HEK293 (cell line): Measurements from ENCODE around the gene CLDN19.
"Not testable (repeated sequence)": the region's sequence is repeated elsewhere in the genome, so short reads cannot be mapped to it uniquely, and the experiment has no call there.

Experiments used
- CTCF ChIA-PET: fragments of 350-600 bp; formaldehyde crosslinking; extraction: SDS; loops from one replicate; lab custom pipeline; 2021; ENCODE audit warnings: antibody characterized with exemption; lab: Yijun Ruan, JAX
- POLR2A ChIA-PET: fragments of 300-600 bp; formaldehyde crosslinking; extraction: SDS; loops from one replicate; lab custom pipeline; 2020; ENCODE audit warnings: antibody characterized with exemption, inconsistent platforms; lab: Yijun Ruan, JAX
- H3K27ac ChIP-seq: fragments of 200-500 bp; sonication (Bioruptor generic); 2 replicates; pipeline ENCODE4 v1.5.1; 2014; ENCODE audit warnings: low read depth, low read length, control low read depth, inconsistent platforms; ENCODE audit errors: extremely low read depth
- H3K36me3 ChIP-seq, 2 experiments: fragments of 200-500 bp in 1 of 2; sonication (Bioruptor generic) in 1 of 2; 1 replicate in 1 of 2; 2 replicates in 1 of 2; pipeline ENCODE4 v1.5.1; 2014 to 2017; ENCODE audit warnings: inconsistent platforms in 2 of 2, low read length in 2 of 2; ENCODE audit not compliant: control insufficient read depth in 2 of 2, insufficient read depth in 1 of 2
- H3K4me1 ChIP-seq: fragments of 200-500 bp; sonication (Bioruptor generic); 2 replicates; pipeline ENCODE4 v1.5.1; 2014; ENCODE audit warnings: mild to moderate bottlenecking, low read length, inconsistent platforms; ENCODE audit not compliant: control insufficient read depth, insufficient read depth
- H3K4me3 ChIP-seq: 2 replicates; pipeline ENCODE4 v1.5.1; 2011; ENCODE audit warnings: low read depth, mild to moderate bottlenecking, control low read depth, low read length, moderate library complexity
- H3K9me3 ChIP-seq: fragments of 200-500 bp; sonication (Bioruptor generic); 2 replicates; pipeline ENCODE4 v1.5.1; 2014; ENCODE audit warnings: low read depth, low read length, inconsistent platforms; ENCODE audit not compliant: control insufficient read depth, insufficient read depth
- BCL6B ChIP-seq: fragments of 450-650 bp; formaldehyde crosslinking; IDR thresholded peaks from 2 replicates; pipeline ENCODE4 v1.5.1; 2017; ENCODE audit warnings: missing biosample characterization, missing genetic modification characterization
- GFI1B ChIP-seq: fragments of 450-650 bp; formaldehyde crosslinking; IDR thresholded peaks from 2 replicates; pipeline ENCODE4 v1.5.1; 2016; ENCODE audit warnings: missing biosample characterization, missing genetic modification characterization
- MYNN ChIP-seq: fragments of 450-650 bp; formaldehyde crosslinking; IDR thresholded peaks from 2 replicates; pipeline ENCODE4 v1.5.1; 2016; ENCODE audit warnings: missing biosample characterization, missing genetic modification characterization, borderline replicate concordance
- PRDM10 ChIP-seq: fragments of 450-650 bp; formaldehyde crosslinking; IDR thresholded peaks from 2 replicates; pipeline ENCODE4 v1.5.1; 2016; ENCODE audit warnings: missing biosample characterization, missing genetic modification characterization
- PRDM4 ChIP-seq: fragments of 450-650 bp; formaldehyde crosslinking; IDR thresholded peaks from 2 replicates; pipeline ENCODE4 v1.5.1; 2017; ENCODE audit warnings: missing biosample characterization, missing genetic modification characterization
- SALL2 ChIP-seq: fragments of 450-650 bp; formaldehyde crosslinking; IDR thresholded peaks from 2 replicates; pipeline ENCODE4 v1.5.0; 2017; ENCODE audit warnings: missing biosample characterization, mild to moderate bottlenecking, missing genetic modification characterization, borderline replicate concordance
- SETDB1 ChIP-seq: IDR thresholded peaks from one replicate; pipeline ENCODE4 v1.6.1; 2017; ENCODE audit warnings: mild to moderate bottlenecking, low read length, moderate library complexity, mixed read lengths; ENCODE audit not compliant: insufficient read length
- ZBTB8A ChIP-seq: fragments of 450-650 bp; formaldehyde crosslinking; IDR thresholded peaks from 2 replicates; pipeline ENCODE4 v1.5.1; 2016; ENCODE audit warnings: missing biosample characterization, missing genetic modification characterization
- ZNF146 ChIP-seq: fragments of 450-650 bp; formaldehyde crosslinking; IDR thresholded peaks from 2 replicates; pipeline ENCODE4 v1.5.1; 2016; ENCODE audit warnings: missing biosample characterization, missing genetic modification characterization
- ZNF302 ChIP-seq: fragments of 450-650 bp; formaldehyde crosslinking; IDR thresholded peaks from 2 replicates; pipeline ENCODE4 v1.5.1; 2016; ENCODE audit warnings: missing biosample characterization, missing genetic modification characterization, low read depth
- ZNF311 ChIP-seq: fragments of 450-650 bp; formaldehyde crosslinking; IDR thresholded peaks from 2 replicates; pipeline ENCODE4 v1.5.1; 2017; ENCODE audit warnings: missing biosample characterization, missing genetic modification characterization, borderline replicate concordance
- ZNF529 ChIP-seq: fragments of 450-650 bp; formaldehyde crosslinking; IDR thresholded peaks from 2 replicates; pipeline ENCODE4 v1.5.1; 2017; ENCODE audit warnings: missing genetic modification characterization, missing biosample characterization; ENCODE audit not compliant: insufficient replicate concordance
- ZNF626 ChIP-seq: fragments of 450-650 bp; sonication (Bioruptor Pico); formaldehyde crosslinking; IDR thresholded peaks from 2 replicates; pipeline ENCODE4 v1.5.1; 2018; ENCODE audit warnings: missing biosample characterization, missing genetic modification characterization, inconsistent platforms
- ZNF629 ChIP-seq: fragments of 450-650 bp; formaldehyde crosslinking; IDR thresholded peaks from 2 replicates; pipeline ENCODE4 v1.5.1; 2017; ENCODE audit warnings: missing biosample characterization, missing genetic modification characterization
- ZNF704 ChIP-seq: fragments of 450-650 bp; formaldehyde crosslinking; IDR thresholded peaks from 2 replicates; pipeline ENCODE4 v1.5.1; 2016; ENCODE audit warnings: missing biosample characterization, missing genetic modification characterization
- ZSCAN5A ChIP-seq: fragments of 450-650 bp; formaldehyde crosslinking; IDR thresholded peaks from 2 replicates; pipeline ENCODE4 v1.5.1; 2016; ENCODE audit warnings: missing biosample characterization, missing genetic modification characterization

Gene CLDN19

GRCh38 chr1:42713293-42713692, 26.7 kb downstream of the CLDN19 start:
- no peak overlapping the region for H3K27ac ChIP-seq
- no peak for TF ChIP-seq ZNF146 (tag by site-specific recombination)
- no peak for TF ChIP-seq MYNN (tag by site-specific recombination)
- TF ChIP-seq BCL6B (tag by site-specific recombination), result no peak
- no peak for TF ChIP-seq ZNF704 (tag by site-specific recombination)
- TF ChIP-seq PRDM10, result no peak
- TF ChIP-seq ZNF629 (tag by site-specific recombination), result no peak
- no peak for TF ChIP-seq ZNF302 (tag by site-specific recombination)
- no peak for TF ChIP-seq ZNF626 (tag by site-specific recombination)
- no peak for TF ChIP-seq ZNF311 (tag by site-specific recombination)
- peak; percentile 45 for TF ChIP-seq ZNF529 (tag by site-specific recombination)
- no peak for TF ChIP-seq PRDM4 (tag by site-specific recombination)
- TF ChIP-seq SETDB1, result peak; percentile 86
- TF ChIP-seq GFI1B (tag by site-specific recombination), result no peak
- TF ChIP-seq SALL2 (tag by site-specific recombination), result no peak
- TF ChIP-seq ZSCAN5A (tag by site-specific recombination), result no peak
- no peak for TF ChIP-seq ZBTB8A (tag by site-specific recombination)
- CTCF ChIA-PET, result interaction anchor here (0.7 kb wide), 1 partner anchor 234 kb away, joined by 6 read pairs; no protein-coding TSS in a partner anchor

GRCh38 chr1:42712808-42713207, 27.2 kb downstream of the CLDN19 start:
- CTCF ChIA-PET, H3K4me3 ChIP-seq, H3K9me3 ChIP-seq, H3K4me1 ChIP-seq, POLR2A ChIA-PET, H3K27ac ChIP-seq: not testable (repeated sequence)
- H3K36me3 ChIP-seq, result peaks cover 29 to 79% of the 10 kb centered on the region in 2 experiments; a peak in 2 of 3 replicates

More at GRCh38 chr1:42713293-42713692, 26.7 kb downstream of the CLDN19 start:
- Histone ChIP-seq H3K9me3 (no peaks in the 10 kb centered on the region), H3K4me3 (no peak overlapping the region), H3K36me3 (peaks cover 24 to 77% of the 10 kb centered on the region in 2 experiments; a peak in 2 of 3 replicates), H3K4me1 (no peaks in the 10 kb centered on the region)
- POLR2A ChIA-PET, result no interaction called here
